Muscle layer of colon (tissue), 2 donors: ENCODE data around the gene WDR81.

Experiments
- H3K27ac ChIP-seq: one replicate; pipeline ENCODE4 v1.7.0; 2013; ENCODE audit warnings: low read depth, mild to moderate bottlenecking, low read length, moderate library complexity
- H3K27me3 ChIP-seq, 2 donors: one replicate each; pipeline ENCODE4 v1.7.0; 2013; ENCODE audit warnings: low read length in 2 of 2, mild to moderate bottlenecking in 2 of 2; ENCODE audit not compliant: insufficient read depth in 2 of 2, control insufficient read depth in 1 of 2
- H3K36me3 ChIP-seq: one replicate; pipeline ENCODE4 v1.7.0; 2013; ENCODE audit warnings: mild to moderate bottlenecking, low read length; ENCODE audit not compliant: insufficient read depth
- H3K4me1 ChIP-seq: one replicate; pipeline ENCODE4 v1.7.0; 2013; ENCODE audit warnings: mild to moderate bottlenecking, low read length; ENCODE audit not compliant: insufficient read depth
- H3K4me3 ChIP-seq, 2 donors: one replicate each; pipeline ENCODE4 v1.7.0; 2013; ENCODE audit warnings: low read length in 2 of 2, low read depth in 1 of 2, mild to moderate bottlenecking in 1 of 2, moderate library complexity in 1 of 2
- H3K9ac ChIP-seq: one replicate; pipeline ENCODE4 v1.7.0; 2013; ENCODE audit warnings: low read length
- H3K9me3 ChIP-seq: one replicate; pipeline ENCODE4 v1.7.0; 2013; ENCODE audit warnings: mild to moderate bottlenecking, low read length
- donor health status: abdominal sarcoma.
- donor health status: Adenocarcinoma of cecum.

Gene WDR81

DNA sequence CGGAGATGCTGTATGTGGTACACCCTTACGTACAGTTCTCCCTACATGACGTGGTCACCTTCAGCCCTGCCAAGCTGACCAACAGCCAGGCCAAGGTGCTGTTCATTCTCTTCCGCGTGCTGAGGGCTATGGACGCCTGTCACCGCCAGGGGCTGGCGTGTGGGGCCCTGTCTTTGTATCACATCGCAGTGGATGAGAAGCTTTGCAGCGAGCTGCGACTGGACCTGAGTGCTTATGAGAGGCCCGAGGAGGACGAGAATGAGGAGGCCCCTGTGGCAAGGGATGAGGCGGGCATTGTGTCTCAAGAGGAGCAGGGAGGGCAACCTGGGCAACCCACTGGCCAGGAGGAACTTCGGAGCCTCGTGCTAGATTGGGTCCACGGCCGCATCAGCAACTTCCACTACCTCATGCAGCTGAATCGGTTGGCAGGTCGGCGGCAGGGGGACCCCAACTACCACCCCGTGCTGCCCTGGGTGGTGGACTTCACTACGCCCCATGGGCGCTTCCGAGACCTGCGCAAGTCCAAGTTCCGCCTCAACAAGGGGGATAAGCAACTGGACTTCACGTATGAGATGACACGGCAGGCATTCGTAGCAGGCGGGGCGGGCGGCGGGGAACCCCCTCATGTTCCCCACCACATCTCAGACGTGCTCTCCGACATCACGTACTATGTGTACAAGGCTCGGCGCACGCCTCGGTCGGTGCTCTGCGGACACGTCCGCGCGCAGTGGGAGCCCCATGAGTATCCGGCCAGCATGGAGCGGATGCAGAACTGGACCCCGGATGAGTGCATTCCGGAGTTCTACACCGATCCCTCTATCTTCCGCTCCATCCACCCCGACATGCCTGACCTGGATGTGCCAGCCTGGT, 1.4 kb downstream of the WDR81 start:
- Histone ChIP-seq H3K4me1 (peaks cover 27% of the 10 kb centered on the region), H3K9ac (no peak overlapping the region), H3K9me3 (no peaks in the 10 kb centered on the region), H3K36me3 (peaks cover 16% of the 10 kb centered on the region), H3K4me3 (peak overlapping the region; percentile 68 to 96), H3K27ac (no peak overlapping the region), H3K27me3 (no peaks in the 10 kb centered on the region)

DNA sequence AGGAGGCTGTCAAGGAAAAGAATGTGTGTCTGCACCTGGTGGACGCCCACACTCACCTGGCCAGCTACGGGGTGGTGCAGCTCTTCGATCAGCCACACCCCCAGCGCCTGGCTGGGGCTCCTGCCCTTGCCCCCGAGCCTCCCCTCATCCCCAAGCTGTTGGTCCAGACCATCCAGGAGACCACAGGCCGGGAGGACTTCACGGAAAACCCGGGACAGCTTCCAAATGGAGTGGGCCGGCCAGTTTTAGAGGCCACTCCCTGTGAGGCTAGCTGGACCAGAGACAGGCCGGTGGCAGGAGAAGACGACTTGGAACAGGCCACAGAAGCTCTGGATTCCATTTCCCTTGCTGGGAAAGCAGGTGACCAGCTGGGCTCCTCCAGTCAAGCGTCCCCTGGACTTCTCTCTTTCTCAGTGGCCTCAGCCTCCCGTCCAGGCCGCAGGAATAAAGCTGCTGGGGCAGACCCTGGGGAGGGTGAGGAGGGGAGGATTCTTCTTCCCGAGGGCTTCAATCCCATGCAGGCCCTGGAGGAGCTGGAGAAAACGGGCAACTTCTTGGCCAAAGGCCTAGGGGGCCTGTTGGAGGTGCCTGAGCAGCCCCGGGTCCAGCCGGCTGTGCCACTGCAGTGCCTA, 2.2 kb downstream of the WDR81 start:
- Histone ChIP-seq H3K27me3 (no peaks in the 10 kb centered on the region), H3K4me3 (no peak overlapping the region), H3K9me3 (no peaks in the 10 kb centered on the region), H3K27ac (no peak overlapping the region), H3K4me1 (peaks cover 27% of the 10 kb centered on the region), H3K36me3 (peaks cover 20% of the 10 kb centered on the region), H3K9ac (no peak overlapping the region)

- Histone ChIP-seq H3K36me3 (peaks cover 20% of the 10 kb centered on the region), H3K9me3 (no peaks in the 10 kb centered on the region), H3K9ac (no peak overlapping the region), H3K4me3 (no peak overlapping the region), H3K27me3 (no peaks in the 10 kb centered on the region), H3K4me1 (peaks cover 27% of the 10 kb centered on the region), H3K27ac (no peak overlapping the region)
Measured at GRCh38 chr17:1727258-1727789, 2.8 kb downstream of the WDR81 start.

DNA sequence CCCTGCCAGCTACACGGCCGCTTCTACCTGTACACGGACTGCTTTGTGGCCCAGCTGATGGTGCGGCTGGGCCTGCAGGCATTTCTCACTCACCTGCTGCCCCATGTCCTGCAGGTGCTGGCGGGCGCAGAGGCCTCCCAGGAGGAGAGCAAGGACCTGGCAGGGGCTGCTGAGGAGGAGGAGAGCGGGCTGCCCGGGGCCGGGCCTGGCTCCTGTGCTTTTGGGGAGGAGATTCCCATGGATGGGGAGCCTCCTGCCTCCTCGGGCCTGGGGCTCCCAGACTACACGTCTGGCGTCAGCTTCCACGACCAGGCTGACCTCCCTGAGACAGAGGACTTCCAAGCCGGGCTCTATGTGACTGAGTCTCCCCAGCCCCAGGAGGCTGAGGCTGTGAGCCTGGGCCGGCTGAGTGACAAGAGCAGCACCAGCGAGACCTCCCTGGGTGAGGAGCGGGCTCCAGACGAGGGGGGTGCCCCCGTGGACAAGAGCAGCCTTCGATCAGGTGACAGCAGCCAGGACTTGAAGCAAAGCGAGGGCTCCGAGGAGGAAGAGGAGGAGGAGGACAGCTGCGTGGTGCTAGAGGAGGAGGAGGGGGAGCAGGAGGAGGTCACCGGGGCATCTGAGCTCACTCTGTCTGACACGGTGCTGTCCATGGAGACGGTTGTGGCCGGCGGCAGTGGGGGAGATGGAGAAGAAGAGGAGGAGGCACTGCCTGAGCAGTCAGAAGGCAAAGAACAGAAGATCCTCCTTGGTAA, 3.5 kb downstream of the WDR81 start:
- Histone ChIP-seq H3K9ac (no peak overlapping the region), H3K27me3 (no peaks in the 10 kb centered on the region), H3K4me1 (peaks cover 27% of the 10 kb centered on the region)

DNA sequence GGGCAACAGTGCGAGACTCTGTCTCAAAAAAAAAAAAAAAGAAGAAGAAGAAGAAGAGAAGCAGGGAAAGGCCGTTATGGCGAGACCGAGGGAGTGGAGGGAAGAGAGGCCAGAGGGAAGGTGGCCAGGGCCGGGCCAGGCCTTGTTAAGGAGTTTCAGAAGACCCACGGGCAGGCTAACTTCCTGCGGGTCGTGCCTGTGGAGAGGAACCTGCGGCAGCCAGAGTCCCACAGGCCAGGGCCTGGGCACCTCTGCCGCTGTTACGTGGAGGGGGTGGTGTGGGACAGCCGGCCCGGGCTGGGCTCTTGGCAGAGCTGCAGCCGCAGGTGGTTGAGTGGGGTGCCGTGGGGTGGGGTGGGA, 5.4 kb downstream of the WDR81 start:
- H3K27me3 ChIP-seq: no peaks in the 10 kb centered on the region
- H3K4me1 ChIP-seq: peaks cover 20% of the 10 kb centered on the region
- H3K27ac ChIP-seq: no peak overlapping the region
- peaks cover 35% of the 10 kb centered on the region for H3K36me3 ChIP-seq
- H3K9me3 ChIP-seq: no peaks in the 10 kb centered on the region
- no peak overlapping the region for H3K4me3 ChIP-seq
- H3K9ac ChIP-seq: no peak overlapping the region

More for the DNA sequence above, 3.5 kb downstream of the WDR81 start:
- H3K36me3 ChIP-seq: peaks cover 25% of the 10 kb centered on the region
- H3K27ac ChIP-seq: no peak overlapping the region
- H3K9me3 ChIP-seq: no peaks in the 10 kb centered on the region
- no peak overlapping the region for H3K4me3 ChIP-seq

- Histone ChIP-seq H3K36me3 (peaks cover 38% of the 10 kb centered on the region), H3K9me3 (no peaks in the 10 kb centered on the region), H3K4me3 (peak overlapping the region in 1 of 2 donors; percentile 20), H3K27me3 (no peaks in the 10 kb centered on the region), H3K27ac (peak overlapping the region; percentile 79), H3K4me1 (peaks cover 15% of the 10 kb centered on the region), H3K9ac (peak overlapping the region; percentile 61)
Measured at GRCh38 chr17:1730326-1731193, 6.1 kb downstream of the WDR81 start.

DNA sequence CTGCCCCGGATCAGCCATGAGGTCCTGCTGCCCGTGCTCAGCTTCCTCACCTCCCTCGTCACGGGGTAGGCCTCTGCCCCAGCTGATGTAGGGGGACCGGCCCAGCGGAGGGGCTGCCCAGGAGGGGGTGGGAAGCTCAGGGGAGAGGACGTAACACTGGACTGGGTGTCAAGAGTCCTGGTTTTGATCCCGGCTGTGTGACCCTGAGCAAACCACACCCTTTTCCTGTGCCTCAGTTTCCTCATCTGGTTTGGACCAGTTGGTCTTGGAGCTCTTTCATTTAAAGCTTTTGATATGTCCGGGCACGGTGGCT, 6.6 kb downstream of the WDR81 start:
- H3K4me3 ChIP-seq: no peak overlapping the region
- no peak overlapping the region for H3K9ac ChIP-seq
- H3K9me3 ChIP-seq: no peaks in the 10 kb centered on the region
- no peaks in the 10 kb centered on the region for H3K27me3 ChIP-seq
- peaks cover 43% of the 10 kb centered on the region for H3K36me3 ChIP-seq
- H3K27ac ChIP-seq: no peak overlapping the region
- H3K4me1 ChIP-seq: peaks cover 12% of the 10 kb centered on the region

DNA sequence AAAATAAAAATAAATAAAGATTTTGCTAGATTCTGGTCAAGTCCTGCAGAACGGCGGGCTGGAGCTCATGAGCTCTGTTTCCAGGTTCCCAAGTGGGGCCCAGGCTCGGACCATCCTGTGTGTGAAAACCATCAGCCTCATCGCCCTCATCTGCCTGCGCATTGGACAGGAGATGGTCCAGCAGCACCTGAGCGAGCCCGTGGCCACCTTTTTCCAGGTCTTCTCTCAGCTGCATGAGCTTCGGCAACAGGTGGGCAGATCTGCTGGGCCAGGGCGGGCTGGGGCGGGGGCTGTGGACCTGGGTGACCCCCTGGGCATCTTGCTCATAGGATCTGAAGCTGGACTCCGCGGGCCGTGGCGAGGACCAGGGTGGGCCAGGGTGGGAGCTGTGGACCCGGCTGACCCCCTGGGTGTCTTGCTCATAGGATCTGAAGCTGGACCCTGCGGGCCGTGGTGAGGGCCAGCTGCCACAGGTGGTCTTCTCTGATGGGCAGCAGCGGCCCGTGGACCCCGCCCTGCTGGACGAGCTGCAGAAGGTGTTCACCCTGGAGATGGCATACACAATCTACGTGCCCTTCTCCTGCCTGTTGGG, 7.8 kb downstream of the WDR81 start:
- H3K4me1 ChIP-seq: peaks cover 5% of the 10 kb centered on the region
- H3K36me3 ChIP-seq: peaks cover 43% of the 10 kb centered on the region
- no peaks in the 10 kb centered on the region for H3K9me3 ChIP-seq
- H3K27ac ChIP-seq: no peak overlapping the region
- H3K4me3 ChIP-seq: no peak overlapping the region
- no peak overlapping the region for H3K9ac ChIP-seq
- H3K27me3 ChIP-seq: no peaks in the 10 kb centered on the region

- no peak overlapping the region for H3K4me3 ChIP-seq
- H3K9me3 ChIP-seq: no peaks in the 10 kb centered on the region
- peaks cover 5% of the 10 kb centered on the region for H3K4me1 ChIP-seq
- H3K36me3 ChIP-seq: peaks cover 43% of the 10 kb centered on the region
- H3K27ac ChIP-seq: no peak overlapping the region
- no peaks in the 10 kb centered on the region for H3K27me3 ChIP-seq
- H3K9ac ChIP-seq: no peak overlapping the region
Measured at GRCh38 chr17:1732833-1733321, 8.4 kb downstream of the WDR81 start.

DNA sequence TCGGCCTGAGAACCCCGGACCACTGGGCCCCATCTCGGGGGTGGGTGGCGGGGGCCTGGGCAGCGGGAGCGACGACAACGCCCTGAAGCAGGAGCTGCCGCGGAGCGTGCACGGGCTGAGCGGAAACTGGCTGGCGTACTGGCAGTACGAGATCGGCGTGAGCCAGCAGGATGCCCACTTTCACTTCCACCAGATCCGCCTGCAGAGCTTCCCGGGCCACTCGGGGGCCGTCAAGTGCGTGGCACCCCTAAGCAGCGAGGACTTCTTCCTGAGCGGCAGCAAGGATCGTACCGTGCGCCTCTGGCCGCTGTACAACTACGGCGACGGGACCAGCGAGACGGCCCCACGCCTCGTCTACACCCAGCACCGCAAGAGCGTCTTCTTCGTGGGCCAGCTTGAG, 9.3 kb downstream of the WDR81 start:
- Histone ChIP-seq H3K36me3 (peaks cover 38% of the 10 kb centered on the region), H3K4me1 (peaks cover 5% of the 10 kb centered on the region)

More for the DNA sequence above, 9.3 kb downstream of the WDR81 start:
- no peaks in the 10 kb centered on the region for H3K27me3 ChIP-seq
- H3K27ac ChIP-seq: no peak overlapping the region
- no peak overlapping the region for H3K4me3 ChIP-seq
- no peak overlapping the region for H3K9ac ChIP-seq
- no peaks in the 10 kb centered on the region for H3K9me3 ChIP-seq
